ENCODE measurements around the gene GUCY1A2. TPM values are rescaled to one million over a fixed set of nuclear protein-coding genes. Genes with fewer than 3 reads are reported as not detected.
A peak's percentile ranks its signal among the peaks of the same experiment; 100 is the strongest.

Gene GUCY1A2
- total and polyA plus RNA-seq, 2 experiments from 2014 or later, result 0.15 to 0.54 TPM

- Histone ChIP-seq H3K27me3 (replicated peaks; ENCODE audit: insufficient read depth) (peaks cover 36% of the 10 kb centered on the region), H3K27ac (no peak overlapping the region), H4K20me1 (ENCODE audit: insufficient read depth) (no peaks in the 10 kb centered on the region), H3K79me2 (ENCODE audit: insufficient read depth) (no peaks in the 10 kb centered on the region), H3K4me2 (ENCODE audit: unreplicated experiment) (no peak overlapping the region), H3K9me3 (ENCODE audit: low read depth) (no peaks in the 10 kb centered on the region), H2AFZ (no peak overlapping the region), H3K9ac (no peak overlapping the region), H3K4me3 (no peak overlapping the region), H3F3A (ENCODE audit: insufficient read depth) (no peaks in the 10 kb centered on the region), H3K4me1 (ENCODE audit: insufficient read depth) (no peaks in the 10 kb centered on the region), H3K9me2 (ENCODE audit: insufficient read depth) (no peaks in the 10 kb centered on the region), H3K36me3 (ENCODE audit: low read depth) (no peaks in the 10 kb centered on the region)
- no peak for DNase-seq
- WGBS, 2 experiments (ENCODE audit: low coverage in 1 of 2, low lambda C conversion rate in 2 of 2, missing lambda C conversion rate in 2 of 2), result 34 to 37% methylated on average over 5 of the region's 5 CpGs
- TF ChIP-seq EZH2phosphoT487 (IDR thresholded peaks at IDR 0.05; ENCODE audit: insufficient read depth, low read depth), result no peak
- no peak for TF ChIP-seq EZH2 (IDR thresholded peaks at IDR 0.05; ENCODE audit: insufficient read depth, poor library complexity, severe bottlenecking)
- in situ Hi-C loops (cut with MboI), result no loop called here
Observed at GRCh38 chr11:107050121-107050520, 31.8 kb upstream of the GUCY1A2 start.

GRCh38 chr11:107044503-107044902 lies 26.2 kb upstream of the GUCY1A2 start:
- TF ChIP-seq EZH2 (IDR thresholded peaks at IDR 0.05; ENCODE audit: insufficient read depth, poor library complexity, severe bottlenecking) (no peak), EZH2phosphoT487 (IDR thresholded peaks at IDR 0.05; ENCODE audit: insufficient read depth, low read depth) (no peak)
- Histone ChIP-seq H2AFZ (no peak overlapping the region), H3K4me3 (no peak overlapping the region), H3K9ac (no peak overlapping the region), H3K4me1 (ENCODE audit: insufficient read depth) (peaks cover 16% of the 10 kb centered on the region), H3F3A (ENCODE audit: insufficient read depth) (peaks cover 20% of the 10 kb centered on the region), H4K20me1 (ENCODE audit: insufficient read depth) (no peaks in the 10 kb centered on the region), H3K27ac (no peak overlapping the region), H3K79me2 (ENCODE audit: insufficient read depth) (no peaks in the 10 kb centered on the region), H3K9me2 (ENCODE audit: insufficient read depth) (no peaks in the 10 kb centered on the region), H3K27me3 (replicated peaks; ENCODE audit: insufficient read depth) (peaks cover 37% of the 10 kb centered on the region), H3K9me3 (ENCODE audit: low read depth) (no peaks in the 10 kb centered on the region), H3K4me2 (ENCODE audit: unreplicated experiment) (no peak overlapping the region), H3K36me3 (ENCODE audit: low read depth) (no peaks in the 10 kb centered on the region)
- in situ Hi-C loops (cut with MboI), result loop anchor here (25.0 kb wide), 1 partner anchor 457 kb away; no protein-coding TSS in a partner anchor
- WGBS, 2 experiments (ENCODE audit: low coverage in 1 of 2, low lambda C conversion rate in 2 of 2, missing lambda C conversion rate in 2 of 2), result 58 to 78% methylated on average over 1 of the region's 1 CpG
- peak; percentile 31 for DNase-seq

- peak overlapping the region; percentile 53 for H3K9ac ChIP-seq
Observed at GRCh38 chr11:107043242-107044006, 25.1 kb upstream of the GUCY1A2 start.

GRCh38 chr11:107042748-107043147 lies 24.5 kb upstream of the GUCY1A2 start:
- WGBS, 2 experiments (ENCODE audit: low coverage in 1 of 2, low lambda C conversion rate in 2 of 2, missing lambda C conversion rate in 2 of 2), result 61 to 72% methylated on average over 4 of the region's 4 CpGs
- no peaks in the 10 kb centered on the region for H4K20me1 ChIP-seq (ENCODE audit: insufficient read depth)
- no peak overlapping the region for H3K4me2 ChIP-seq (ENCODE audit: unreplicated experiment)
- TF ChIP-seq EZH2 (IDR thresholded peaks at IDR 0.05; ENCODE audit: insufficient read depth, poor library complexity, severe bottlenecking) (no peak), EZH2phosphoT487 (IDR thresholded peaks at IDR 0.05; ENCODE audit: insufficient read depth, low read depth) (no peak)
- peaks cover 20% of the 10 kb centered on the region for H3F3A ChIP-seq (ENCODE audit: insufficient read depth)
- H3K9me2 ChIP-seq (ENCODE audit: insufficient read depth), result no peaks in the 10 kb centered on the region
- no peak overlapping the region for H3K27ac ChIP-seq
- H3K4me1 ChIP-seq (ENCODE audit: insufficient read depth), result peaks cover 16% of the 10 kb centered on the region
- H3K79me2 ChIP-seq (ENCODE audit: insufficient read depth), result no peaks in the 10 kb centered on the region
- H3K36me3 ChIP-seq (ENCODE audit: low read depth), result no peaks in the 10 kb centered on the region
- H3K9me3 ChIP-seq (ENCODE audit: low read depth), result no peaks in the 10 kb centered on the region
- H3K4me3 ChIP-seq, result no peak overlapping the region
- in situ Hi-C loops (cut with MboI), result loop anchor here (25.0 kb wide), 1 partner anchor 455 kb away; no protein-coding TSS in a partner anchor
- H3K9ac ChIP-seq, result peak overlapping the region; percentile 53
- no peak overlapping the region for H2AFZ ChIP-seq
- DNase-seq, result peak; percentile 2
- peaks cover 47% of the 10 kb centered on the region for H3K27me3 ChIP-seq (replicated peaks; ENCODE audit: insufficient read depth)

More at GRCh38 chr11:107043242-107044006, 25.1 kb upstream of the GUCY1A2 start:
- H3F3A ChIP-seq (ENCODE audit: insufficient read depth), result peaks cover 20% of the 10 kb centered on the region
- no peaks in the 10 kb centered on the region for H3K79me2 ChIP-seq (ENCODE audit: insufficient read depth)
- H4K20me1 ChIP-seq (ENCODE audit: insufficient read depth), result no peaks in the 10 kb centered on the region
- 25 to 27% methylated on average over 4 of the region's 4 CpGs for WGBS, 2 experiments (ENCODE audit: low coverage in 1 of 2, low lambda C conversion rate in 2 of 2, missing lambda C conversion rate in 2 of 2)
- no peak overlapping the region for H2AFZ ChIP-seq
- H3K27me3 ChIP-seq (replicated peaks; ENCODE audit: insufficient read depth), result peaks cover 41% of the 10 kb centered on the region
- no peaks in the 10 kb centered on the region for H3K9me2 ChIP-seq (ENCODE audit: insufficient read depth)
- TF ChIP-seq EZH2phosphoT487 (IDR thresholded peaks at IDR 0.05; ENCODE audit: insufficient read depth, low read depth), result peak; percentile 99
- TF ChIP-seq EZH2 (IDR thresholded peaks at IDR 0.05; ENCODE audit: insufficient read depth, poor library complexity, severe bottlenecking), result no peak
- H3K4me3 ChIP-seq, result no peak overlapping the region
- peaks cover 16% of the 10 kb centered on the region for H3K4me1 ChIP-seq (ENCODE audit: insufficient read depth)
- peak overlapping the region; percentile 66 for H3K27ac ChIP-seq
- in situ Hi-C loops (cut with MboI), result loop anchor here (25.0 kb wide), 1 partner anchor 456 kb away; no protein-coding TSS in a partner anchor
- DNase-seq, result peak; percentile 96
- no peaks in the 10 kb centered on the region for H3K36me3 ChIP-seq (ENCODE audit: low read depth)
- peak overlapping the region; percentile 64 for H3K4me2 ChIP-seq (ENCODE audit: unreplicated experiment)
- H3K9me3 ChIP-seq (ENCODE audit: low read depth), result no peaks in the 10 kb centered on the region

All from GM23248 (cell line).